NCI-H1417 (cell line): ENCODE data around the gene VMO1.

Experiments used
- DNase-seq, 3 experiments: peaks; one replicate each; lab custom pipeline; 2025; lab: John Stamatoyannopoulos, UW

VMO1 gene

DNA sequence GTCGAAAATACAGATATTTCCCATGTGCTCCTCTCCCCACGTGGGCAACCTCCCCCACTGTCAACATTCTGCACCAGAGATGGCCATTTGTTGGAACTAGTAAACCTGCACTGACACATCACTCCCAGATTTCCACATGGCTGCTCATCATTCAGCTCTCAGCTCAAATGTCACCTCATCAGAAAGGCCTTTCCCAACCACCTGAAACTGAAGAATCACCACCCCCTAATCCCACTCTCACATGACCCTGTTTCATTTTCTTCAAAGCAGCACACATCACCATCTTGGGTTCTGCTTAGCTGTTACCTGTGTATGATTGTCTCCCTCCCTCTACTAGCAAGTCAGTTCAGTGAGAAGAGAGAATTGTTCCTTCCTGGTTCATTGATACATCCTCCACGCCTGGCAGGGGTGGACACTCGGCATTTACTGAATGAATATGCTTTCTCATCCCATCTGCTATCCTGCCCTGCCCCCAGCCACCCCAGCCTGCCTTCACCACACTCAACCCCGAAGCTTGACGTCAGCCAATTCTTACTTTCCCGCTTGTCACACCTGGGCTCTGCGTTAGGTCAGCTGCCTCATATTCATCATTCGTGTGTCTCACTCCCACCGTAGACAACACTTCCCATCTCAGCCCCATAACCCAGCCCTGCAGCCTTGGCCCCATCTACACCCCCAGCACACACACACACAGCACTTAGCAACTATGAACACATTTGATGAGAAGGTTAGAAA lies 14.5 kb upstream of the VMO1 start:
- DNase-seq: no peak

DNA sequence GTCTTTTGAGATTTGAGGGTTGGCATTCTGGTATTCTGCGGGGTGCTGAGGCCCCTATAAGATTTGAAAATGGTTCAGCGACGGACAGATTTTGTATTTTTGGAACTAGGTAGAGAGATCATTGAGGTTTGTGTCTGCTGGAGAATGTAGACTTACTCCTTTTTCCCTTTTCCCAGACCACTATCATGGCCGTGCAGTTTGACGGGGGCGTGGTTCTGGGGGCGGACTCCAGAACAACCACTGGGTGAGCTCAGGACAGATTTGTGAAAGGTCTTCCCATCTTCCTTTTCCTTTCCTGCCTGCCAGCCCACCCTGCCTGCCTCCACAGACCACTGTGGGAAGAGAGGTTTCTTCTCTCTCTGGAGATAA lies 10.4 kb upstream of the VMO1 start:
- peak in 1 of 3 experiments; percentile 5 for DNase-seq

DNA sequence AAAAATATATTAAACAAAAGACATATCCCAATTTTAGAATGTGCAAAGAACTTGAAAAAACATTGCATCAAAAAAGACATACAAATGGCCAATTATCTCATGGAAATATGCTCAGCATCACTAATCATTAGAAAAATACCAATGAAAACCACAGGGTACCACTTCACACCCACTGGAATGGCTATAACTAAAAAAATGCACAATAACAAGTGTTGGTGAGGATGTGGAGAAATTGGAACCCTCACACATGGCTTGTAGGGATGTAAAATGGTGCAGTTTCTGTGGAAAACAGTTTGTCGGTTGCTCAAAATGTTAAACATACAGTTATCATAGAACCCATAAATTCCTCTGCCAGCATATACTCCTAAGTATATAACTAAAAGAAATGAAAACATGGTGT lies 9.0 kb upstream of the VMO1 start:
- DNase-seq: no peak

DNA sequence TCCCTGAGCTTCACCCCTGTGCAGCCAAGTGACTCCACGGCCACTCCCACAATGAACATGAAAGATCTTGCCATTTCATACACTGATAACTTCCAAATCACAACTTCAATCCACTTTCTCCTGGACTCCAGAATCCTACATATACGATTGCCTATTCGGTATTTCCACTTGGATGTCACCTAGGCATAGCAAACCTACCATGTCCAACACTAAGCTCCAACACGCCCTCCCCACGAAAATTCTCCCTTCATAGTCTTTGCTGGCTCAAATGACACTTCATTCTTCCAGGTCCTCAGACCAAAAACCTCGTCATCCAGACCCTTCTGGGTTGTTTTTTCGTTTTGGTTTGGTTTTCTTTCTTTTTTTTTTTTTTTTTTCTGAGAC lies 4.5 kb upstream of the VMO1 start:
- no peak for DNase-seq

DNA sequence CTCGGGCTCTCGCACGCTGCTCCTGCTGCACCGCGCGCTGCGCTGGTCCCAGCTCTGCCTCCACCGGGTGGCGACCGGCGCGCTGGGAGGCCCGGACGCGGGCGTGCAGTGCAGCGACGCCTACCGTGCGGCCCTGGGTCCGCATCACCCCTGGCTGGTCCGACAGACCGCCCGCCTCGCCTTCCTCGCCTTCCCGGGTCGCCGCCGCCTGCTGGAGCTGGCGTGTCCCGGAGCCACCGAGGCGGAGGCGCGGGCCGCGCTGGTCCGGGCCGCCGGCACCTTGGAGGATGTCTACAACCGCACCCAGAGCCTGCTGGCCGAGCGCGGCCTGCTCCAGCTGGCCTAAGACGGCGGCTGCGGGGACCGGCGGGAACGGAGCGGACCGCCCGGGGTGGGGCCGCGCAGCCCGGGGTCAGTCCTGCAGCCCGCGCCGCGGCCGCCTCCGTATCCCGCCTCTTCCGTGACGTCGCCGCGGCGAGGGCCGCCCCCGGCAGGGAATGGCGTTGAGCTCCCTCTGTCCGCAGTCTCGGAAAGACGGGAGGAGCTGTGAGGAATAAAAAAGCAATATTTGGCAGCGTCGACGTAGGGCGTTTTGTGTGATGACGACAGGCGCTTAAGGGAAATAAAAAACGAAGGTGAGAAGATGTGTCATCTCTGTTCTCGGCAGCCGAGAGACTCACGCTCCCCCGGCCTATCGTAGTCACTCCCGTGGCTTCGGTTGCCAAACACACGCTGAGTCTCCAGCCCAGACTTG lies 4.0 kb upstream of the VMO1 start:
- DNase-seq: peak; percentile 74 to 86 (median 84)

DNA sequence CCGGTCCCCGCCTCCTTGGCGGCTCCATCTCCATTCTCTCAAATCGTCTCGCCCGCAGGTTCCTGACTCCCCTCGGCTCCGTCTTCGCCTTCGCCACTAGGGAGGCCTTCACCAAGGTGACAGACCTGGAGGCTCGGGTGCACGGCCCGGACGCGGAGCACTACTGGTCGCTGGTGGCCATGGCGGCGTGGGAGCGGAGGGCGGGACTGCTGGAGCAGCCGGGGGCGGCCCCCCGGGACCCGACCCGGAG lies 3.5 kb upstream of the VMO1 start:
- DNase-seq: no peak

DNA sequence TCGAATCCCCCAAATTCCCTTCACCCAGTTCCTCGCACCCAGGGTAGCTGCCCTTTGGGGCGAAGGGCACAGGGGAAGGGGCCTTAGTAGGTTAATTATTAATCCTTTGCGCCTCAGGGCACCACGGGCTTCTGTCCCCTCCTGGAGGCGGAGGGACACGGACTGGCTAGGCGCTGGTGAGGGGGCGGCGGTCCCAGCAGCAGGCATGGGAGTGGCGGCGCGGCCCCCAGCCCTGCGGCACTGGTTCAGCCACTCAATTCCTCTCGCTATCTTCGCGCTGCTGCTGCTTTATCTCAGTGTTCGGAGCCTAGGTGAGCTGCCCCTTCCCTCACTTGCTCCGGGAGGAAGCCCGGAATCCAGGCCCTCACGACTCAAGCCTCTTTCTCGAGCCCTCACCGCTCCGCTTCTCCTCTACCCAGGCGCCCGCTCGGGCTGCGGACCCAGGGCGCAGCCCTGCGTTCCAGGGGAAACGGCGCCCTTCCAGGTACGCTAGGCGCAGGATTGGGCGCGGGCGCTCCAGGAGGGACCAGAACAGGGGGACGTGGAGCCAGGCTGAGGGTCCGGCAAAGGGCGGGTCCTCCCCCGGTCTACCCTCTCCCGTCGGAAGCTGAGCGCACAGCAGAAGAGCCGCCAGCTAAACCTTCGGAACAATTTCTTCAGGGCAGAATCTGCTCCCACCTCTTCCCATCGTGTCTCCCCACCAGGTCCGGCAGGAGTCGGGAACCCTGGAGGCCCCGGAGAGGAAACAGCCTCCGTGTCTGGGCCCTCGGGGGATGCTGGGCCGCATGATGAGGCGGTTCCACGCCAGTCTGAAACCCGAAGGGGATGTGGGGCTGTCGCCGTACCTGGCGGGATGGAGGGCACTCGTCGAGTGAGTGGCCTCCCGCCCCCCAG lies 2.9 kb upstream of the VMO1 start, which contains the start of gene GLTPD2:
Gene GLTPD2, plus strand, starts transcription at position 158 of the 894 bp plus-strand sequence. Its CDS starts 48 bp downstream, at position 206.
- peak in 2 of 3 experiments; percentile 50 to 55 for DNase-seq

DNA sequence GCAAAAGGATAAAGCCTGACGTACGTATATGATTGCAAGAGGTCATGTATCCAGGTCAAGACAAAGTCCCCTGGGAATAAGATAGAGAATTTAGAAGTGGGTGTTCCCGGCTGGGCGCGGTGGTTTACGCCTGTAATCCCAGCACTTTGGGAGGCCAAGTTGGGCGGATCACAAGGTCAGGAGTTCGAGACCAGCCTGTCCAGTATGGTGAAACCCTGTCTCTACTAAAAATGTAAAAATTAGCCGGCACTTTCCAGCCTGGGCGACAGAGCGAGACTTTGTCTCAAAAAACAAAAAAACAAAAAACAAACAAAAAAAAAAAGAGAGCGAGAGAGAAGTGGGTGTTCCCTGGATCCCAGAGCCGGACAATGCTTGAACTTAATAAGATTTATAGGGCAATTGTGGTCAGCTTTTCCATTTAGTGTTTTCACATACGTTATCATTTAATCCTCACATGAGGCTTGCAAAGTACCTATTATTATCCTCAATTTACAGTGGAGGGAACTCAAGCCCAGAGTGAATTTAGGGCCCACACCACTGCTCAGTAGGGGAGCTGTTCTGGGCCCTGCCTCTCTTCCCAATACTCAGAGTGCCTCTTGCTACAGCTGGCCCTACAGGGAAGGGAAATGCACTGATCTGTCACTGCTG lies 2.1 kb upstream of the VMO1 start:
- DNase-seq: no peak

DNA sequence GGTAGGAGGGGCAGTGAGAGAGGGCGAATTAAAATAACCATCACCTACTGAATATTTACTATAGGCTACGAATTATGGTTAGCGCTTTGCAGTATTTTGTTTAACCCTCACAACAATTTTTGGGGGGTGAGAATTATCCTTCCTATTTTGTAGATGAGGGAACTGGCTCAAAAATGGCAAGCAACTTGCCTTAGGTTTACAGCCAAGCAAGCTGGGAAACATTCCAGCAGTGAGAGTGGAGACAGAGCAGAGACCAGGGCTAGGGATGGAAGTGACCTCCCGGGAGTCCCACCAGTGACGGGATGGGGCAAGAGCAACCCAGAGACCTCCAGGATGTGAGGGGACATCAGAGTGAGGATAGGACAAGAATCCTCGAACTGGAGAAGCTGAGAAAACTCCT lies 352 bp upstream of the VMO1 start:
- DNase-seq: no peak

DNA sequence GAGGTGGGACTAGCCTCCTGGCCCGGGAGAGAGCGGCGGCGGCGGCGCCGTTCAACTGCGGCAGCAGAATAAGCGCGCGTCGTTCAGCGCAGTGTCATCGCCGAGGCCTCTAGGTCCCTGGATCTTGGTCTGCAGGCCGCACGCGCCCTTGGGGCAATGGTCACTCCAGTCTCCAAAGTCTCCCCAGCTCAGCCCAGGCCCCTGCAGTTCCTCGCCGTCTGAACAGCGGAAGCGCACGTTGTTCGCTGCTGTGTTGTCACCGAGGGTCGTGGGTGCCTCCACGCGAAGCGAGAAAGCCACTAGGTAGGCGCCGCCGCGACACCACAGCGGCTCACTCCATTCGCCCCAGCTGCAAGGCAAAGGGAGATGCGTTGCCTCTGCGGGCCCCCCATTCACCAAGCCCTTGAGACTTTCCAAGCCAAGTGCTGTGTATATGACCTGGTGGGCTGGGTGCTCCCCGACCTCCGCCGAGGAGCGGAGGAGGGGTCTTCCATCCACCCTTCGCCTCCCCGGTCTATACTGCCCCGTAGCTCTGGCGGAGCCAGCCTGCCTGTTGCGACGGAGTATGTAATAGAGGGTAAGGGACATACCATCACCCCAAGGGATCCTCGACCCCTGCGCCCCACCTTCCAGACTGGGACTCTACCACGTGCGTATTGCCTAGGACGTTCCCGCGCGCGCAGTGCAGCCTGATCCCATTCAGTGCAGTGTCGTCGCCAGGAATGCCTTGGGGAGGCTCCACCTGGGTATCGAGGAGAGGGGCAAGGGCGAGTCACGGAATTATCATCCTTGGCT lies 656 bp downstream of the VMO1 start:
- DNase-seq: no peak

DNA sequence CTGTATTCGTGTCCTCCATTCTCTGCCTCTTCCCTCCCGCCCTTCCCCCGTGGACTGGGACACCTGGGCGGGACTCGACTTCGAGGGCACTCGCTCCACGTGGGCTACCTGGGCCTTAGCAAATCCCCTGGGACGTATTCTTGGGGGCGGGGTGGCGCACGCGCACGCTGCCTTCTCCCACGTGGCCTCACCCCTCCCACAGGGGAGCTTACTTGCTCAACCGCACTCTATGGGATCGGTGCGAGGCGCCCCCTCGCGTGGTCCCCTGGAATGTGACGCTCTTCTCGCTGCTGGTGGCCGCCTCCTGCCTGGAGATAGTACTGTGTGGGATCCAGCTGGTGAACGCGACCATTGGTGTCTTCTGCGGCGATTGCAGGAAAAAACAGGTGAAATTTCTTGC lies 3.5 kb downstream of the VMO1 start:
- DNase-seq: no peak

DNA sequence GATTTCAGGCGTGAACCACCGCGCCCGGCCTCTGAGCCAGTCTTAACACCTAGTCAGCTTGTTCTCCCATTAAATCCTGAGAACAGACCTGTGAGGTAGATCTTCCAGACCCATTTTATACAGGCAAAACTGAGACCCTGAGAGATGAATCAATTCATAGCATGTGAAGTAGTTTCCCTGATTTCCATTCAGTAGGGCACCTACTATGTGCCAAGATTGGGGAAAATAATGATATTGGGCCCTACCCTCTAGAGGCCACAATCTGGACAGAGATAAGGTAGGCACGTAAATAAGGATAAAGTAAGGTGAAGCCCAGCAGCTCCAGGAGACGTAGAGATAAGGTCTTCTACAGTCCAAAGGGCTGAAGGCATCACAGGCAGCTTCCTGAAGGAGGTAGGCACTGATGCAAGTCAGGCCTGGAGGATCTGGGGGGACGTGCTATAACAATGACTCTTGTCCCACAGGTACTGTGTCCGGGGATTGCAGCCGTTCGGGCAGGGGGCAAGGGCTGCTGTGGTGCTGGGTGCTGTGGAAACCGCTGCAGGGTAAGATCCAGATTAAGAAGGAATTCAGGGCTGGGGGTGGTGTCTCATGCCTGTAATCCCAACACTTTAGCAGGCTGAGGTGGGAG lies 5.7 kb downstream of the VMO1 start:
- DNase-seq: no peak

DNA sequence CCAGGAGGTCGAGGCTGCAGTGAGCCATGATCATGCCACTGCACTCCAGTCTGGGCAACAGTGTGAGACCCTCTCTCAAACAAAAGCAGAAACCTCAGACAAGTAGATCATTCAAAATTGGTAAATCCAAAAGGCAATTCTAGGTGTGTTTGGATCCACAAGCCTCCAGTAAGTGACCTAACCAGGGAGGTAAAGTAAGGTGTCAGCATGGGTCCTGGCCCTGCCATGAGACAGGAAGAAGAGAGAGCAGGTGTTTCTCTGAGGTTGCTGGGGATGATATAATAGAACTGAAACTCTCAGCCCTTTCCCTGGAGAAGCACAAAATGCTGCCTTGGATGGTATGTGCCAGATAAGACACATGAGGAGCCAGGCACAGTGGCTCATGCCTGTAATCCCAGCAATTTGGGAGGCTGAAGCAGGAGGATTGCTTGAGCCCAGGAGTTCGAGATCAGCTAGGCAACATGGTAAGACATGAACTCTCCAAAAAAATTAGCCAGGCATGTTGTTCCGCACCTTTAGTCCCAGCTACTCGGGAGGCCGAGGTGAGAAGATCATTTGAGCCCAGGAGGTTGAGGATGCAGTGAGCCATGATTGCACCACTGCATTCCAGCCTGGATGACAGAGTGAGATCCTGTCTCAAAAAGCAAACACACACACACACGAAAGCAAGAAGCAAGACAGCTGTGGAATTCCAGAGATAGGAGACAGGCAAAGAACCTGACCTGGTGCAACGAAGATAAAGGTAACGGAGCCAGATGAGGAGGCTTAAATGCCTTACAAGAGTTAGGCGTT lies 8.0 kb downstream of the VMO1 start:
- peak in 1 of 3 experiments; percentile 1 for DNase-seq

DNA sequence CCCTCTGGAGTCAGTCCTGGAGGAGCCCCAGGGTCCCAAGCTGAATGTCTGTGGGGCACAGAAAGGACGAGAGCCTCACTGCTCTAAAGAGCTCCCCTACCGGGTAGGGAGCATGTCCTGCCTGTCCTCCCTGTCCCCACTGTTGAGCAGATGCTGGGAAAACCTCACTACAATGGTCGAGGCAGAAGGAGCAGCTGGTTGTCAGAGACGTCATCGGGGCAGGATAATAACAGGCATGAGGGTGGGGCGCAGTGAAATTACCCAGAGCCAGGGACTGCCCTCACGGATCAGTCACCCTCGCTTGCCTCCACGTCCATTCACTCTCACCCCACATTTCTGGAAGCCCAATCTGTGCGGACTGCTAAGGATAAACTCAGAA lies 13.9 kb downstream of the VMO1 start:
- peak in 1 of 3 experiments; percentile 34 for DNase-seq

DNA sequence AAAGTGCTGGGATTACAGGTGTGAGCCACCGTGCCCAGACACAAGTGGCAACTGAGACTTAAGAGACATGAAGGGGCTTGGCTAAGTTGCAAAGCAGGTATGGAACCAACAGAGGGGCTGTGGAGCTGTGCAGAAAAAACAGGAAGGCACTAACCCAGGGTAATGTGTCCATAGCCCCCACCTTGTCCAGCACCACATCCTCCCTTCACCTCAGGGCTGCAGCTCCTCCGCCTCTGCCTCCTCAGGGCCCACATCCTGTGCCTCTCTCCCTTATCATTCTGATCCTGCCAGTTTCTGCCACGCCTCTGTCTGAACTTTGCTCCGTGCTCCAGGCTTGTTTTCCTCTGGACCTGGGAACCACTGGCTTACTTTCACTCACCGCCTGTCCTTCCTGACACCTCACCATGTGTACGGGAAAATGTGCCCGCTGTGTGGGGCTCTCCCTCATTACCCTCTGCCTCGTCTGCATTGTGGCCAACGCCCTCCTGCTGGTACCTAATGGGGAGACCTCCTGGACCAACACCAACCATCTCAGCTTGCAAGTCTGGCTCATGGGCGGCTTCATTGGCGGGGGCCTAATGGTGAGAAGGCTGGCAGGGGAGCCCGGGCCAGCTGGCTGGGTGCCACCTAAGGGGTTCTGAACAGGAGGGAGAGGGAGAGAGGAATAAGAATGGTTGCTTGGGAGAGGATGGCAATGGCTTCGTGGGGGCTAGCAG lies 14.5 kb downstream of the VMO1 start, which contains the start of gene TM4SF5:
Gene TM4SF5, plus strand, starts transcription at position 368 of the 716 bp plus-strand sequence. Its CDS starts 37 bp downstream, at position 405.
- DNase-seq: peak in 1 of 3 experiments; percentile 31

DNA sequence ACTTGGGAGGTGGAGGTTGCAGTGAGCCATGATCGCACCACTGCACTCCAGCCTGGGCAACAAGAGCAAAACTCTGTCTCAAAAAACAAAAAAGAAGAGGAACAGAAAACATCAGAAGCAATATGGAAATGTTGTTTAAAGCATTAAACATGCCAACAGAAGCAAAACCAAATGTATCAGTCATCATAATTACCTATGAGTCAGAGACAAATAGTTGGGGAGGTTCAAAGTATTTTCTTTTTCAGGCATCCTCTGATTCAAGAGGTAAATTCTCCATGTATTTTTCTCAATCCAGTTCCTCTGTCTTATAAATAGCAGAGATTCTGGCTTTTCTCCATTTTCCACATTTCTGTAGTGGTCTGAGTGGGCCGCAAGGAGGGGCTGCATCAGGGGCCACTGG lies 16.5 kb downstream of the VMO1 start:
- DNase-seq: no peak

DNA sequence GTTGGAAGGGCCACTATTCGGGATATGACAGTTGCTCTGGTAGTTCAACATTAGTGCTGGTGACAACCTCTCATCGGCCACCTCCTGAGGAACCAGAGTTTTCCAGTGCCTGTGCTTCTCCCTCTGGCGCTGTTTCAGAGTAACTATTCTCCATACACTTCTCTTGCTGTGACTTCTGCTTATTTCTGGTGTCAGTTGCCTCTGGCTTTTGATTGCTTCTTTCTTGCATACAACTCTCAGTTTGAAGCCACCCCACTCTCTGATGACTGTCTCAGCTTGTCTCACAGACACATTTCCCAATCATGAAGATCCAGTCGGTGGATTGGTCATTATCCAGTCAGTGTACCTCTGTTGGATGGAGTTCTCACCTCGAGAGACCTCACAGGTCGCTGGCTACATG lies 17.9 kb downstream of the VMO1 start:
- DNase-seq: no peak

DNA sequence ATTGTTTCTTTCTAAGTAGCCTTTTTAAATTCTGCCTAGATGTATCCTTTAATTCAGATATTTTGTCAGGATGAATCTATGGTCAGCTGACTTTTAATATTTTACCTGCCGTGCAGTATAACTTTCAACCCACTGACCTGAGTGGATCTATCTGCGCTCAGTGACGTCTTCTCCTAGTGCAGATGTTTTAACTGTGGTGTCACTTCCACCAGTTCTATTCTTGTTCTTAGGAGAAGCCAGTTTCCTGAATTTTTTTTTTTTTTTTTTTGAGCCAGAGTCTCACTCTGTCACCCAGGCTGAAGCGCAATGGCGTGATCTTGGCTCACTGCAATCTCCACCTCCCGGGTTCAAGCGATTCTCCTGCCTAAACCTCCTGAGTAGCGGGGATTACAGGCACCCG lies 19.4 kb downstream of the VMO1 start:
- DNase-seq: no peak

DNA sequence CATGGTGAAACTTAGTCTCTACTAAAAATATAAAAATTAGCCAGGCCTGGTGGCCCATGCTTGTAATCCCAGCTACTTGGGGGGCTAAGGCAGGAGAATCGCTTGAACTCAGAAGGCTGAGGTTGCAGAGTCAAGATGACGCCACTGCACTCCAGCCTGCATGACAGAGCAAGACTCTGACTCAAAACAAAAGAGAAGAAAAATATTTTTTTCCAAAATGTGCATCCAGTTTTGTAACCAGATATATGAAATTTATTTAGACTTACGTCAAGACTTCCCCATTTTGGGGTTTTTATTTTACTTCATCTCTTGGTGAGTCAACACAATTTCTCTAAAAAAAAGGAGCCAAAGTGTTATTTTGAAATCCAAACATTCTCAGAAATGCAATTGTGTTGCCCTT lies 20.0 kb downstream of the VMO1 start:
- no peak for DNase-seq
